Dedifferentiated amniotic fluid mesenchymal stem cell (primary cell): ENCODE data around the gene LCE4A.

Experiments used
- DNase-seq: peaks from one replicate; pipeline ENCODE4 v3.0.0-alpha.2; 2016; ENCODE audit errors: extremely low spot score

Gene LCE4A

DNA sequence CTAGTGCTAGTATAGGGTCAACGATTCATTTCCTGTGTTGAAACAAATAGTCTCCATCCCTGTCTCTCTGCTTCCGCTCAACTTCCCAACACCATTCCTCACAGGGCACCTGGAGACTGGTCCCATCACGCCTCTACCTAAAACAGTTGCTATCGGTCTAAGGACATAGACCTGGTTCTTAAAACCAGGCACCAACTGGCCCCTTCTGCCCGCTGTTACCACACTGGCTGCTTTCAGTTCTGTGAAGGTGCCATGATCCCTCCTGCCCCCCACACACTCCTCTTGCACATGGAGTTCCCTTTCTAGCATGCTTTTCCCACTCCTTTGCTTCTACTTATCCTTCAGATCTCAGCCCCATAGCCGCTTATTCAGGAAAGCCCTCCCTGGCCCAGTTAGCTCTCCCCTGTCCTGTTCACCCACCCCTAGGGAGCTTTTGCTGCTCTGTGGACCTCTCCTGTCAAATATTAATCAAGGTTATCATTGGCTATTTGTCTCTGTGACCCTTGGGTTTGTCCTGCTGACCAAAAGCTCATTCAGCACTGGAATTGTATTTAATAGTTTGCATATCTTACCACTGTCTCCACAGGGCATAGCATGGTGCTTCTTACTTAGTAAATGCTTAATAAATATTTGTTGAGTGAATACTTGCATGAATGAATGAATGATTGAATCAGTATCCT, 37.9 kb downstream of the LCE4A start:
- no peak for DNase-seq

DNA sequence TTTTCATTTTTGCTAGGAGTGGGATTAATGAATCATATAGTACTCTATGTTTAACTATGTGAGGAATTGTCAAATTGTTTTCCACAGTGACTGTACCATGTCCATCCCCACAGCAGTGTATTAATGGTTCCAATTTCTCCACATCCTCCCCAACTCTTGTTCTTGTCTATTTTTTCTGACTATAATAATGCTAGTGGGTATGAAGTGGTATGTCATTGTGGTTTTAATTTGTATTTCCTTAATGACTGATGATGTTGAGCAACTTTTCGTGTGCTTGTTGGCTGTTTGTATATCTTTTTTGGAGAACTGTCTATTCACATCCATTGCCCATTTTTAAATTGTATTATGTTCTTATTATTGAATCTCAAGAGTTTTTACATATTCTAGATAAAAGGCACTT, 39.9 kb downstream of the LCE4A start:
- DNase-seq: no peak

DNA sequence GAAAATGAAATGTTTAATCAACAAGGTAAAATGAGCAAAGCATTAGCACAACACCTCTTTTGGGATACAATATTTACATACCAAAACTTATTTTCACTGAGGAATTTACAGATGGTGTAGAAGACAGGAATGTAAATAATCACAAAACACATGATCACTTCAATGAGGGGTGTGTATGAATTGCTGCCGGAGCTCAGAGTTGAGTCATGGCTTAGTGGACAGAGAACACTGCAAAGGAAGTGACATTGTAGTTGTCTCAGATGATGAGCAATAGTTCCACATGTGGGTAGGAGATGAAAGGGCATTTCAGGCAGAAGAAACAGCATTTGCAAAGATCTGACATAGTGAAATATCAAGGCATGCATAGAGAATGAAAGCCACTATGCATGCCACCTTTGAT, 44.3 kb downstream of the LCE4A start:
- no peak for DNase-seq

DNA sequence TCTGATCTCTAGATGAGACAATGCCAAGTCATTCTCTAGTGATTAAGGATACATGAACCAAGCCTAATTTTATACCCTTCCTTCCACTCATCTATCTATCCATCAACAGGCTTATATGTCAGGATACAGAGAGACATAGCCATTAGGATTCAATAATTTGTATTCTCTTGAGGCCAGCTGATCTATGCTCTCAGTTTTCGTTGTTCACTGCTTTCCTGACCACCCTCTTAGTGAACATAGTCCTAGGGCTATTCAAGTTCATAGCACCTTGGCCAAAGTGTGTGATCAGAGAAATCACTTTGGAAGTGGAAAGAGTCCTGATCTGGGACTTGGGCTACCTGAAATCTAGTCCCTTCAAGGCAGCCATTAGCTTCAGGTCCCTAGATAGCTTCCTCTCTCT, 45.6 kb downstream of the LCE4A start:
- DNase-seq: no peak

DNA sequence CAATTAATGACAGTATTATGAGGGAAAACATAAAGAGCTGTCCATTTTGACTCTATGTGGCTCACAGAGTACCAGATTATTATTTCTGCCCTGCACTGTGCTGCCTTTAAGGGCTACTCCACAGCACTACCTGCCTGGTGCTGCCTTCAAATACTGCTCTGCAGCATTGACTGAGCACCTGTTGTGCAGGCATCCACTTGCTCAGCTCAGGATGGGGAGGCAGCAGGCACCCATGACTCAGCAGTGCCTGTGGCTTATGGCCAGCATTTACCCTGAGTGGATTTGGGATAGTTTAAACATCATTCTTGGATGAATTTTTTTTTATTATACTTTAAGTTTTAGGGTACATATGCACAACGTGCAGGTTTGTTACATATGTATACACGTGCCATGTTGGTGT, 48.9 kb downstream of the LCE4A start:
- DNase-seq: no peak

DNA sequence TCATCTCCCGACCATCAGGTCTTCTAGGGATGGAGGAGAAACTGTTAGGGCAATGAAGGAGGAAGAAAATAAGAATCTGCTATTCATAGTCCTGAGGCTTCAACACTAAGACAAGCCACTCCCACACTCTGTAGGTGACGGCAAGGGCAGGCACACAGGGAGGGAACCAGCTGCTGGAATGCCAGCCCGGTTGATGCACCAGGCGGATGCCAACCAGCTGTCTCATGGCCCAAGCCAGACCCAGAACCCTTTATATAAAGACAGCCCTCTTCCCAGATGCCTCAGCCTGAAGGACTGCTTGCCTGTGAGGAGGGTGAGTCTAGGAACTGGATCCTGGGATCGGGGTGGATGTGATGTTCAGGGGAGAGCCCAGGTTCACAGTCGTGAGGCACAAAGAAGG, 49.8 kb downstream of the LCE4A start, which contains the start of gene KPRP:
TSS of gene KPRP (plus strand) at position 279 of the 400 bp plus-strand sequence. CDS start 1,564 bp downstream, outside the sequence.
- no peak for DNase-seq

DNA sequence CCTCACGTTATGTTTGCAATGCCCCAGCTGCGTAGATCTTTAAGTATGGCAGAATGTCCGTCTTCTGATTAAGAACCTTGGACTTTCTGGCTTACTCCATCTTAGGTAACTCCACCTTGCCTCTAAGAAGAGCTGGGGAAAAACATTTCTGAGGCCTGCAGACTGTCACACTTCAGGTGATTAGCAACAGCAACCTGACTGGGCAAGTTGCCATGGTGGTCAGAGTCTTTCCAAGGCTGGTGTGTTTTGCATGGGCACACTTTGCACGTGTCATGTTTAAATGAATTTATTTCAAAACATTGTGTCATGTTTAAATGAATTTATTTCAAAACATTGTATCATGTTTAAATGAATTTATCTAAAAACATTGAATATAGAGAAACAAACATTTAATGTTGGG, 50.7 kb downstream of the LCE4A start:
- DNase-seq: no peak
